Adipocyte (in vitro differentiated cells): Measurements from ENCODE around the gene TMEM247.
A peak's percentile ranks its signal among the peaks of the same experiment; 100 is the strongest.

Experiments
- DNase-seq: peaks from one replicate; pipeline ENCODE4 v3.0.0-alpha.2; 2015; ENCODE audit warnings: low read depth
- H3K27me3 ChIP-seq: replicated peaks from 2 replicates; pipeline ENCODE4 v1.7.0; 2013; ENCODE audit warnings: mild to moderate bottlenecking, low read length, moderate library complexity; ENCODE audit not compliant: control insufficient read depth, insufficient read depth
- H3K36me3 ChIP-seq: 2 replicates; pipeline ENCODE4 v1.7.0; 2013; ENCODE audit warnings: low read length, mild to moderate bottlenecking, moderate library complexity; ENCODE audit not compliant: control insufficient read depth, insufficient read depth, severe bottlenecking
- H3K4me1 ChIP-seq: 2 replicates; pipeline ENCODE4 v1.7.0; 2013; ENCODE audit warnings: mild to moderate bottlenecking, low read length, moderate library complexity; ENCODE audit not compliant: control insufficient read depth, insufficient read depth
- H3K4me3 ChIP-seq: 2 replicates; pipeline ENCODE4 v1.7.0; 2013; ENCODE audit warnings: mild to moderate bottlenecking, low read length, moderate library complexity
- H3K9ac ChIP-seq: 2 replicates; pipeline ENCODE4 v1.7.0; 2013; ENCODE audit warnings: mild to moderate bottlenecking, low read length, moderate library complexity
- H3K9me3 ChIP-seq: 2 replicates; pipeline ENCODE4 v1.7.0; 2013; ENCODE audit warnings: mild to moderate bottlenecking, low read length, moderate library complexity; ENCODE audit not compliant: control insufficient read depth

TMEM247 gene

GRCh38 chr2:46479265-46479664 is at the start of gene TMEM247:
TMEM247 (plus strand) TSS chr2:46479565.
- Histone ChIP-seq H3K9me3 (no peaks in the 10 kb centered on the region), H3K36me3 (no peaks in the 10 kb centered on the region), H3K4me3 (no peak within 1 kb of the TSS), H3K4me1 (peaks cover 9% of the 10 kb centered on the region), H3K9ac (no peak within 1 kb of the TSS), H3K27me3 (no peaks in the 10 kb centered on the region)
- DNase-seq: no peak

GRCh38 chr2:46430413-46430812 is 49.0 kb upstream of the TMEM247 start:
- no peaks in the 10 kb centered on the region for H3K9me3 ChIP-seq
- DNase-seq: no peak
- no peak overlapping the region for H3K9ac ChIP-seq
- no peaks in the 10 kb centered on the region for H3K36me3 ChIP-seq
- H3K27me3 ChIP-seq: no peaks in the 10 kb centered on the region
- H3K4me3 ChIP-seq: no peak overlapping the region
- peaks cover 13% of the 10 kb centered on the region for H3K4me1 ChIP-seq

- no peaks in the 10 kb centered on the region for H3K36me3 ChIP-seq
- no peak overlapping the region for H3K9ac ChIP-seq
- no peak overlapping the region for H3K4me3 ChIP-seq
- no peaks in the 10 kb centered on the region for H3K9me3 ChIP-seq
- H3K27me3 ChIP-seq: no peaks in the 10 kb centered on the region
- DNase-seq: no peak
- H3K4me1 ChIP-seq: peaks cover 16% of the 10 kb centered on the region
Observed at GRCh38 chr2:46430992-46431391, 48.4 kb upstream of the TMEM247 start.

GRCh38 chr2:46431481-46432235 is 47.7 kb upstream of the TMEM247 start:
- peak; percentile 54 for DNase-seq
- peaks cover 16% of the 10 kb centered on the region for H3K4me1 ChIP-seq
- no peak overlapping the region for H3K4me3 ChIP-seq
- no peaks in the 10 kb centered on the region for H3K9me3 ChIP-seq
- H3K27me3 ChIP-seq: no peaks in the 10 kb centered on the region
- no peak overlapping the region for H3K9ac ChIP-seq
- no peaks in the 10 kb centered on the region for H3K36me3 ChIP-seq

- no peaks in the 10 kb centered on the region for H3K36me3 ChIP-seq
- peaks cover 16% of the 10 kb centered on the region for H3K4me1 ChIP-seq
- DNase-seq: peak; percentile 36
- no peaks in the 10 kb centered on the region for H3K27me3 ChIP-seq
- no peaks in the 10 kb centered on the region for H3K9me3 ChIP-seq
- no peak overlapping the region for H3K9ac ChIP-seq
- no peak overlapping the region for H3K4me3 ChIP-seq
Observed at GRCh38 chr2:46434851-46435273, 44.5 kb upstream of the TMEM247 start.

GRCh38 chr2:46435353-46435752 is 44.0 kb upstream of the TMEM247 start:
- no peak overlapping the region for H3K4me3 ChIP-seq
- no peaks in the 10 kb centered on the region for H3K36me3 ChIP-seq
- H3K27me3 ChIP-seq: peaks cover 1% of the 10 kb centered on the region
- H3K9ac ChIP-seq: no peak overlapping the region
- H3K4me1 ChIP-seq: peaks cover 16% of the 10 kb centered on the region
- no peaks in the 10 kb centered on the region for H3K9me3 ChIP-seq
- DNase-seq: no peak

- no peak overlapping the region for H3K9ac ChIP-seq
- no peaks in the 10 kb centered on the region for H3K36me3 ChIP-seq
- H3K4me1 ChIP-seq: peaks cover 16% of the 10 kb centered on the region
- no peak for DNase-seq
- no peak overlapping the region for H3K4me3 ChIP-seq
- H3K9me3 ChIP-seq: no peaks in the 10 kb centered on the region
- H3K27me3 ChIP-seq: peaks cover 7% of the 10 kb centered on the region
Observed at GRCh38 chr2:46435796-46436360, 43.5 kb upstream of the TMEM247 start.

GRCh38 chr2:46436800-46437199 is 42.6 kb upstream of the TMEM247 start:
- Histone ChIP-seq H3K9ac (no peak overlapping the region), H3K9me3 (no peaks in the 10 kb centered on the region), H3K36me3 (no peaks in the 10 kb centered on the region), H3K4me3 (no peak overlapping the region), H3K27me3 (peaks cover 9% of the 10 kb centered on the region), H3K4me1 (peaks cover 11% of the 10 kb centered on the region)
- no peak for DNase-seq

GRCh38 chr2:46438102-46438501 is 41.3 kb upstream of the TMEM247 start:
- Histone ChIP-seq H3K36me3 (no peaks in the 10 kb centered on the region), H3K27me3 (peaks cover 9% of the 10 kb centered on the region), H3K4me3 (no peak overlapping the region), H3K4me1 (peaks cover 11% of the 10 kb centered on the region), H3K9me3 (no peaks in the 10 kb centered on the region), H3K9ac (no peak overlapping the region)
- DNase-seq: no peak

GRCh38 chr2:46438794-46439193 is 40.6 kb upstream of the TMEM247 start:
- H3K27me3 ChIP-seq: peaks cover 9% of the 10 kb centered on the region
- no peak overlapping the region for H3K4me3 ChIP-seq
- peaks cover 11% of the 10 kb centered on the region for H3K4me1 ChIP-seq
- H3K9ac ChIP-seq: no peak overlapping the region
- H3K36me3 ChIP-seq: no peaks in the 10 kb centered on the region
- DNase-seq: no peak
- H3K9me3 ChIP-seq: no peaks in the 10 kb centered on the region

- peaks cover 9% of the 10 kb centered on the region for H3K27me3 ChIP-seq
- DNase-seq: no peak
- H3K4me3 ChIP-seq: no peak overlapping the region
- peaks cover 11% of the 10 kb centered on the region for H3K4me1 ChIP-seq
- H3K9me3 ChIP-seq: peaks cover 2% of the 10 kb centered on the region
- H3K36me3 ChIP-seq: no peaks in the 10 kb centered on the region
- no peak overlapping the region for H3K9ac ChIP-seq
Observed at GRCh38 chr2:46439582-46439981, 39.8 kb upstream of the TMEM247 start.
